Activated CD8-positive, alpha-beta T cell treated with anti-CD3 and anti-CD28 coated beads for 36 hours (primary cell): ENCODE results near the gene VTA1. TPM values are rescaled to one million over a fixed set of nuclear protein-coding genes. Genes with fewer than 3 reads are reported as not detected.
A peak's percentile ranks its signal among the peaks of the same experiment; 100 is the strongest.
"Not testable (repeated sequence)": the region's sequence is repeated elsewhere in the genome, so short reads cannot be mapped to it uniquely, and the experiment has no call there.

ENCODE experiments used
- ATAC-seq: fragments of 200-7000 bp; cut with Tn5 transposase; one replicate; pipeline ENCODE4 v1.10.0; 2021; ENCODE audit warnings: mild to moderate bottlenecking, moderate library complexity
- CTCF ChIA-PET: fragments of 350-600 bp; sonication (Branson Sonifier 250); formaldehyde crosslinking; loops from one replicate; lab custom pipeline; 2021; ENCODE audit warnings: antibody characterized with exemption; lab: Charles Lee
- POLR2A ChIA-PET: fragments of 350-600 bp; sonication (Branson Sonifier 250); formaldehyde crosslinking; loops from one replicate; lab custom pipeline; 2021; ENCODE audit warnings: antibody characterized with exemption; lab: Charles Lee
- DNase-seq: peaks from one replicate; pipeline ENCODE4 v3.0.0-alpha.2; 2020
- H3K27ac Mint-ChIP-seq: one replicate; pipeline ENCODE4 v1.8.0; 2021; ENCODE audit warnings: mild to moderate bottlenecking, mixed read lengths
- H3K27me3 Mint-ChIP-seq: one replicate; pipeline ENCODE4 v1.8.0; 2021; ENCODE audit warnings: mixed read lengths
- H3K36me3 Mint-ChIP-seq: one replicate; pipeline ENCODE4 v1.8.0; 2021; ENCODE audit warnings: low read depth, mixed read lengths
- H3K4me1 Mint-ChIP-seq: one replicate; pipeline ENCODE4 v1.8.0; 2021; ENCODE audit warnings: low read depth, mixed read lengths
- H3K4me3 Mint-ChIP-seq: one replicate; pipeline ENCODE4 v1.8.0; 2021; ENCODE audit warnings: mild to moderate bottlenecking, moderate library complexity, mixed read lengths
- H3K9me3 Mint-ChIP-seq: one replicate; pipeline ENCODE4 v1.8.0; 2021; ENCODE audit warnings: mixed read lengths
- CTCF ChIP-seq: fragments of 200-600 bp; IDR thresholded peaks from one replicate; pipeline ENCODE4 v1.8.0; 2022; ENCODE audit warnings: antibody characterized with exemption, mild to moderate bottlenecking
- intact Hi-C: fragments of 100-400 bp; cut with micrococcal nuclease; formaldehyde crosslinking; loops from one replicate; pipeline ENCODE4 v1.10.0; 2022
- total RNA-seq, 2 experiments: library from RNA; stranded (reverse); gene quantifications; one replicate each; pipeline ENCODE4 v1.2.3, GENCODE V29; 2021

Gene VTA1
- total RNA-seq, 2 experiments from 2014 or later = 53.8 to 57.1 TPM

- H3K4me1 Mint-ChIP-seq = peaks cover 4% of the 10 kb centered on the region
Measured at GRCh38 chr6:142185641-142186040, 38.6 kb downstream of the VTA1 start.

GRCh38 chr6:142187209-142187608 lies 40.1 kb downstream of the VTA1 start:
- Mint-ChIP-seq H3K27me3 (no peaks in the 10 kb centered on the region), H3K9me3 (no peaks in the 10 kb centered on the region), H3K4me3 (no peak overlapping the region), H3K4me1 (peaks cover 4% of the 10 kb centered on the region), H3K36me3 (peaks cover 14% of the 10 kb centered on the region), H3K27ac (no peak overlapping the region)
- intact Hi-C loops = no loop called here
- CTCF ChIA-PET = interaction anchor here (0.6 to 3.5 kb wide), 9 partner anchors 9 to 288 kb away, joined by 3 to 17 read pairs (median 4); partner anchors contain the start of genes NMBR and VTA1
- TF ChIP-seq CTCF = no peak
- ATAC-seq = no peak
- no peak for DNase-seq
- POLR2A ChIA-PET = no interaction called here

More at GRCh38 chr6:142185641-142186040, 38.6 kb downstream of the VTA1 start:
- no peak for TF ChIP-seq CTCF
- intact Hi-C loops = no loop called here
- Mint-ChIP-seq H3K27ac (no peak overlapping the region), H3K4me3 (no peak overlapping the region), H3K9me3 (no peaks in the 10 kb centered on the region), H3K36me3 (peaks cover 14% of the 10 kb centered on the region), H3K27me3 (no peaks in the 10 kb centered on the region)
- ATAC-seq (no peak), DNase-seq (no peak)
- ChIA-PET POLR2A (no interaction called here), CTCF (interaction anchor here (1.6 to 3.5 kb wide), 4 partner anchors 11 to 39 kb away, joined by 3 to 17 read pairs (median 10); partner anchors contain the start of genes NMBR and VTA1)

GRCh38 chr6:142188341-142188740 lies 41.3 kb downstream of the VTA1 start:
- DNase-seq = not testable (repeated sequence)

DNA sequence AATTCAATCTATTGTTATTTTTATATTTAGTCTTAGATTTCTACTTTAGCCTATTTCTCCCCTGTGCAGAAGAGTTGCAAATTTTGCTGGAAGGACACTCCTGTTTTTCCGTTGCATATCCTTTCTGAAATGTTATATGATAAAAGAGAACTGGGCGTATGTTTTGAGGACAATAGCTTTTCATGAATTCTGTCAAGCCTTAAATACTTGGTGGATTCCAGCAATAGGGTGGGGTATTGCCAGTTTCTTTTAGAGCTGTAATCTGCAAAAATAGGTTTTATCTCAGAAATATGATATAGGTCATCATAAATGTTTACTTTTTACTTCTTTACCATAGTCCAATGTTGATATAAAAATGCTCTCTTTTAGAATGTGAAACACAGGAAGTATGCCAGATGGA lies 42.0 kb downstream of the VTA1 start:
- DNase-seq = no peak
- ATAC-seq = no peak
- TF ChIP-seq CTCF = no peak
- H3K27ac Mint-ChIP-seq = no peak overlapping the region
- H3K36me3 Mint-ChIP-seq = peaks cover 14% of the 10 kb centered on the region
- H3K27me3 Mint-ChIP-seq = no peaks in the 10 kb centered on the region
- POLR2A ChIA-PET = no interaction called here
- no peaks in the 10 kb centered on the region for H3K9me3 Mint-ChIP-seq
- peaks cover 13% of the 10 kb centered on the region for H3K4me1 Mint-ChIP-seq
- H3K4me3 Mint-ChIP-seq = no peak overlapping the region
- CTCF ChIA-PET = interaction anchor here (1.1 to 1.7 kb wide), 2 partner anchors 32 to 379 kb away, joined by 3 to 9 read pairs; no protein-coding TSS in a partner anchor
- intact Hi-C loops = no loop called here

More at GRCh38 chr6:142188341-142188740, 41.3 kb downstream of the VTA1 start:
- intact Hi-C loops, H3K9me3 Mint-ChIP-seq, H3K27ac Mint-ChIP-seq, H3K4me3 Mint-ChIP-seq, H3K4me1 Mint-ChIP-seq, ATAC-seq, POLR2A ChIA-PET, H3K27me3 Mint-ChIP-seq: not testable (repeated sequence)
- TF ChIP-seq CTCF = peak; percentile 48
- CTCF ChIA-PET = interaction anchor here (0.6 to 3.5 kb wide), 7 partner anchors 11 to 380 kb away, joined by 3 to 17 read pairs (median 4); partner anchors contain the start of genes NMBR and VTA1
- peaks cover 14% of the 10 kb centered on the region for H3K36me3 Mint-ChIP-seq

DNA sequence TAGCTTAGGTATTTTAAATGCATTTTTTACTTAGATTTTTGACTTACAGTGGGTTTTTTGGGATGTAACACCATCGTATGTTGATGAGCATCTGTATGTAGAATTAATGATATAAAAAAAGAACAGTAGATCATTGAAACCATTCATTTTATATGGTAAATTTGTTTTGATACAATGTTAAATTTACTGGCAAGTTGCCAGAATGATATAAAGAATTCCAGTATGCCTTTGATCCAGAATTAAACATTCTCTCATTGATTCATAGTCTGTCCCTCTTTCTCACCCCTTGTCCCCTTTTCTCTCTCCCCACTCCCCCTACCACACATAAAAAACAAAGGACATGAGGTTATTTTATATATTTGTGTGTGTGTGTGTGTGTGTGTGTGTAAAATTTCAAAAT lies 45.3 kb downstream of the VTA1 start:
- CTCF ChIA-PET = interaction anchor here (1.1 kb wide), 1 partner anchor 15 kb away, joined by 5 read pairs; no protein-coding TSS in a partner anchor
- H3K4me3 Mint-ChIP-seq = no peak overlapping the region
- no peaks in the 10 kb centered on the region for H3K9me3 Mint-ChIP-seq
- H3K4me1 Mint-ChIP-seq = peaks cover 36% of the 10 kb centered on the region
- no peak for TF ChIP-seq CTCF
- peaks cover 19% of the 10 kb centered on the region for H3K36me3 Mint-ChIP-seq
- H3K27me3 Mint-ChIP-seq = no peaks in the 10 kb centered on the region
- POLR2A ChIA-PET = no interaction called here
- DNase-seq (no peak), ATAC-seq (no peak)
- no peak overlapping the region for H3K27ac Mint-ChIP-seq
- intact Hi-C loops = no loop called here
